ENCODE measurements around the gene KDELR3. TPM values are rescaled to one million over a fixed set of nuclear protein-coding genes. Genes with fewer than 3 reads are reported as not detected.
"Not testable (repeated sequence)": the region's sequence is repeated elsewhere in the genome, so short reads cannot be mapped to it uniquely, and the experiment has no call there.

Gene KDELR3
- total RNA-seq, 4 donors from 2014 or later = 3.5 to 12.9 (median 7.0) TPM

GRCh38 chr22:38469306-38469781 lies 1.4 kb downstream of the KDELR3 start:
- Histone ChIP-seq H3K27me3 (peaks cover 0 to 3% (median 0%) of the 10 kb centered on the region in 4 donors), H3K27ac (replicated peaks in 1 of 4) (no peak overlapping the region), H3K4me3 (no peak overlapping the region), H3K9me3 (no peaks in the 10 kb centered on the region), H3K4me1 (peaks cover 13 to 25% (median 17%) of the 10 kb centered on the region in 4 donors), H3K36me3 (no peaks in the 10 kb centered on the region)
- 88% methylated on average over 6 of the region's 6 CpGs for WGBS
- no peak for DNase-seq (ENCODE audit: extremely low spot score)
- no peak for TF ChIP-seq POLR2A (IDR thresholded peaks at IDR 0.05; ENCODE audit: low read depth)
- no peak for TF ChIP-seq EP300 (IDR thresholded peaks at IDR 0.05)
- TF ChIP-seq, protein P1, sequence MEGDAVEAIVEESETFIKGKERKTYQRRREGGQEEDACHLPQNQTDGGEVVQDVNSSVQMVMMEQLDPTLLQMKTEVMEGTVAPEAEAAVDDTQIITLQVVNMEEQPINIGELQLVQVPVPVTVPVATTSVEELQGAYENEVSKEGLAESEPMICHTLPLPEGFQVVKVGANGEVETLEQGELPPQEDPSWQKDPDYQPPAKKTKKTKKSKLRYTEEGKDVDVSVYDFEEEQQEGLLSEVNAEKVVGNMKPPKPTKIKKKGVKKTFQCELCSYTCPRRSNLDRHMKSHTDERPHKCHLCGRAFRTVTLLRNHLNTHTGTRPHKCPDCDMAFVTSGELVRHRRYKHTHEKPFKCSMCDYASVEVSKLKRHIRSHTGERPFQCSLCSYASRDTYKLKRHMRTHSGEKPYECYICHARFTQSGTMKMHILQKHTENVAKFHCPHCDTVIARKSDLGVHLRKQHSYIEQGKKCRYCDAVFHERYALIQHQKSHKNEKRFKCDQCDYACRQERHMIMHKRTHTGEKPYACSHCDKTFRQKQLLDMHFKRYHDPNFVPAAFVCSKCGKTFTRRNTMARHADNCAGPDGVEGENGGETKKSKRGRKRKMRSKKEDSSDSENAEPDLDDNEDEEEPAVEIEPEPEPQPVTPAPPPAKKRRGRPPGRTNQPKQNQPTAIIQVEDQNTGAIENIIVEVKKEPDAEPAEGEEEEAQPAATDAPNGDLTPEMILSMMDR (IDR thresholded peaks at IDR 0.05) = no peak
- TF ChIP-seq POLR2AphosphoS5 (IDR thresholded peaks at IDR 0.05) = no peak
- intact Hi-C loops (cut with DNase I) = no loop called here

- H3K27me3 ChIP-seq; H3K4me3 ChIP-seq; H3K9me3 ChIP-seq; DNase-seq (ENCODE audit: extremely low spot score); intact Hi-C loops (cut with DNase I); H3K36me3 ChIP-seq; H3K27ac ChIP-seq (replicated peaks in 1 of 4): not testable (repeated sequence)
- peaks cover 13 to 25% (median 17%) of the 10 kb centered on the region in 4 donors for H3K4me1 ChIP-seq
- 92% methylated on average over 10 of the region's 10 CpGs for WGBS
These were observed 2.3 kb downstream of the KDELR3 start for GRCh38 chr22:38470179-38470578.

GRCh38 chr22:38471237-38471636 lies 3.3 kb downstream of the KDELR3 start:
- intact Hi-C loops (cut with DNase I) = no loop called here
- no peak for TF ChIP-seq POLR2A (IDR thresholded peaks at IDR 0.05; ENCODE audit: low read depth)
- TF ChIP-seq, protein P1 (IDR thresholded peaks at IDR 0.05) = no peak
- no peak for TF ChIP-seq POLR2AphosphoS5 (IDR thresholded peaks at IDR 0.05)
- no peak for TF ChIP-seq EP300 (IDR thresholded peaks at IDR 0.05)
- no peak for DNase-seq (ENCODE audit: extremely low spot score)

GRCh38 chr22:38474003-38474607 lies 6.2 kb downstream of the KDELR3 start:
- no peaks in the 10 kb centered on the region for H3K27me3 ChIP-seq
- no peak overlapping the region for H3K27ac ChIP-seq (replicated peaks in 1 of 4)
- TF ChIP-seq POLR2A (IDR thresholded peaks at IDR 0.05; ENCODE audit: low read depth) (no peak), EP300 (IDR thresholded peaks at IDR 0.05) (no peak)
- peaks cover 0 to 4% (median 1%) of the 10 kb centered on the region in 4 donors for H3K4me1 ChIP-seq
- H3K36me3 ChIP-seq = no peaks in the 10 kb centered on the region
- no peak for DNase-seq (ENCODE audit: extremely low spot score)
- 69% methylated on average over 9 of the region's 10 CpGs for WGBS
- no peak overlapping the region for H3K4me3 ChIP-seq
- intact Hi-C loops (cut with DNase I) = no loop called here
- H3K9me3 ChIP-seq = no peaks in the 10 kb centered on the region

More at GRCh38 chr22:38471237-38471636, 3.3 kb downstream of the KDELR3 start:
- Histone ChIP-seq H3K27ac (replicated peaks in 1 of 4) (no peak overlapping the region), H3K36me3 (no peaks in the 10 kb centered on the region), H3K9me3 (no peaks in the 10 kb centered on the region), H3K4me1 (peaks cover 13 to 25% (median 17%) of the 10 kb centered on the region in 4 donors), H3K4me3 (no peak overlapping the region), H3K27me3 (no peaks in the 10 kb centered on the region)
- 86% methylated on average over 6 of the region's 11 CpGs for WGBS

- TF ChIP-seq, protein P1 (IDR thresholded peaks at IDR 0.05) = no peak
- TF ChIP-seq EP300 (IDR thresholded peaks at IDR 0.05) (no peak), POLR2AphosphoS5 (IDR thresholded peaks at IDR 0.05) (no peak), POLR2A (IDR thresholded peaks at IDR 0.05; ENCODE audit: low read depth) (no peak)
These were observed 9.7 kb downstream of the KDELR3 start for GRCh38 chr22:38477585-38477984.

More at GRCh38 chr22:38477585-38477984, 9.7 kb downstream of the KDELR3 start:
- H3K9me3 ChIP-seq = no peaks in the 10 kb centered on the region
- no peak for DNase-seq (ENCODE audit: extremely low spot score)
- H3K4me3 ChIP-seq = no peak overlapping the region
- WGBS = 67% methylated on average over 1 of the region's 1 CpG
- no peaks in the 10 kb centered on the region for H3K27me3 ChIP-seq
- H3K4me1 ChIP-seq = peaks cover 3 to 20% (median 7%) of the 10 kb centered on the region in 4 donors
- H3K36me3 ChIP-seq = peaks cover 5 to 34% (median 26%) of the 10 kb centered on the region in 4 donors
- no peak overlapping the region for H3K27ac ChIP-seq (replicated peaks in 1 of 4)
- intact Hi-C loops (cut with DNase I) = no loop called here

Measured in esophagus muscularis mucosa (tissue), 4 donors.